Prostate gland (tissue), 2 donors: ENCODE results near the gene SMOC1.

Experiments used
- CTCF ChIP-seq, 4 experiments: fragments of 200-600 bp in 2 of 4; fragments of 450-650 bp in 2 of 4; sonication (generic) in 2 of 4; IDR thresholded peaks; 1 replicate in 3 of 4; 2 replicates in 1 of 4; pipeline ENCODE4 v1.5.1; 2016 to 2019; ENCODE audit warnings: antibody characterized with exemption in 4 of 4, mild to moderate bottlenecking in 2 of 4, moderate library complexity in 2 of 4
- POLR2A ChIP-seq: fragments of 450-650 bp; IDR thresholded peaks from one replicate; pipeline ENCODE4 v1.6.1; 2016; ENCODE audit warnings: antibody characterized with exemption, mild to moderate bottlenecking

- TF ChIP-seq CTCF (IDR thresholded peaks at IDR 0.05) (no peak), POLR2A (no peak)
Measured at GRCh38 chr14:69848903-69849391, 30.3 kb upstream of the SMOC1 start.
